ENCODE data around the gene TMED3.

The TMED3 gene

DNA sequence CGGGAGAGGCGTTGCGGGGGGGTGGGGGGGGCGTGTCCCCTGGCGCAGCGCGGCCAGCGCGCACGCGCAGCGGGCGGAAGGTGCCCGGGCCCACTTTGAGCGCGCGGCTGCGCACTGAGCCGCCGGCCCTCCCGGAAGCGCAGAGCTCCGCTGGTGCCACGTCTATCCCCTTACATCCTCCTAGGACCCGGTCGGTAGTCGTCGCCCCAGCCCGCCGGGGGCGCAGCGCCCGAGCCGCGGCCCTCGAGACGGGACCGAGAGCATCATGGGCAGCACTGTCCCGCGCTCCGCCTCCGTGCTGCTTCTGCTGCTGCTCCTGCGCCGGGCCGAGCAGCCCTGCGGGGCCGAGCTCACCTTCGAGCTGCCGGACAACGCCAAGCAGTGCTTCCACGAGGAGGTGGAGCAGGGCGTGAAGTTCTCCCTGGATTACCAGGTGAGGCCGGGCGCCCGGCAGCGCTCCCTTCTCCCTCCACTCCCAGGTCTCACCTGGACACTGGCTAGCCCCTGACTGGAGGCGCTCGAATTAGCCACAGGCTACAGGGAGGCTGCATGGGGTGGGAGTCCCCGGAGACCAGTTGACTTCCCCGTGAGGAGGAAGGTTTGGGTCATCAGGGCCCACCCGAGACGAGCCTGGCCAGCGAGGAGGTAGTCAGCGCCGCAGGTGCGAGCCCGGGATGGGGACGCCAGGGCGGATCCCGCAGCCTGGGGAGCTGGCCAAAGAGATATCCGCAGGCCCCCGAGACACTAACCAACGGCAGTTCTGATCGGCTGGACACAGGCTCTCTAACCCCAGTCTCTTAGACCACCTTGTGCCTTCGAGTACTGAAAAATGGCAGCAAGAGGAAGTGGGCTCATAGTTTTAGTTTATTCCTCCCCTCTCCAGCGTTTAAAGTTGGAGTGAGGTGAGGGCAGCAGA, at the start of gene TMED3:
Gene TMED3, plus strand, starts transcription at position 128 of the 916 bp plus-strand sequence. Its CDS starts 138 bp downstream, at position 266.
- peak; percentile 86 for DNase-seq

DNA sequence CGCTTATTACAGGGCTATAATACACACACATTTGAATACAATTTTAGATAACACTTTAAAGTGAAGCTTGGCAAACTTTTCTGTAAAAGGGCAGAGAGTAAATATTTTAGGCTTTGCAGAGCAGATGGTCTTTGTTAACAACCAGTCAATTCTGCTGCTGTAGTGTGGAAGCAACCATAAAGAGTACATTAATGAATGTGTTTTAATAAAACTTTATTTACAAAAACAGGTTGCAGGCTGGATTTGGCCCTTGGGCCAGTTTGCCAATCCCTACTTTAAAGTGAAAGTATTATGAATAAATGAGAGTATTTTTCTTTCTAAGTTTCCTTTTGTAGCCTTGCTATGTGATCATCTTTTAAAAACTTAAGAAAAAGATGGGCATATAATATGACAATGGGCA, 49.1 kb upstream of the TMED3 start:
- no peak for DNase-seq

- DNase-seq = no peak
Observed at GRCh38 chr15:79265167-79265566, 45.7 kb upstream of the TMED3 start.

- no peak for DNase-seq
Observed at GRCh38 chr15:79265987-79266579, 44.8 kb upstream of the TMED3 start.

DNA sequence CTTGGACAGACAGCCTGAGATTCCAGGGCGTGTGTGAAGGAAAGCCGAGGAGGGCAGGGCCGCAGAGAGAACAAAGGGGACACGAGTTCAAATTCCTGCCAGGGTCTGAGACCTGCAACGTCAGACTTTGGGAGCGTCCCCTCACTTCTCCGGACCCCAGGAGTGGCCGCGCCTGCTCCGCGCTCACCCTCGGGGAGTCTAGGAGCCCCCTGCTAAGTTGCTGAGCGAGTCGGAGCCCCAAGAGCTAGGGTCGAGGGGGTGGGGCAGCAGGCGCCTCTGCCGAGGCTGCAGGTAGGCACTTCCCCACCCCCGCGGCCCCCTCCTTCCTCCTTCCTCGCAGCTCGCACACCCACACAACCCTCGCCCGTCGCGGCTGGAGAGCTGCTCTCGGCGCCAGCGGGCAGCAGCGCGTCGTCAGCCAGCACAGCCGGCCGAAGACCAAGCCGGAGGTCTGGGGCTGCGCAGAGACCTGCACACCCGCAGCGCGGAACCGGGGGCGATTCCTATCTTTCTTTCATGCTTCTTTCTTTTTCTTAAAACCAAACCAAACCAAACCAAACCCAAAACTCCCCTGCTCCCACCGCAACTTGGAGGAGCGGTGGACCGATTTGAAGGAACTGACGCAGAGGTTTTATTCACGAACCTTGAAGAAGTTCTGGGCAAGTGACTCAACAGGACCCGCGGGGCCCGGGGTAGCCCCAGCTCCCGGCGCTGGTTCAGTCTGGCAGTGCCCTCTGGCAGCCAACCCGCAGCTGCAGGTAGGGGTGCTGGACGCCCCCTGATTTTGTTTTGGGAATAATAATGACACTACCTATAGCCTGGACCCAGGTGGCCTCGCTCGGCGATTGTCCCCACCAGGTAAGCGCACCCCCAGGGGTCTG, 28.3 kb upstream of the TMED3 start, which contains the start of gene ANKRD34C:
Gene ANKRD34C, plus strand, starts transcription at position 352 of the 881 bp plus-strand sequence. CDS start 10,563 bp downstream, outside the sequence.
- no peak for DNase-seq

DNA sequence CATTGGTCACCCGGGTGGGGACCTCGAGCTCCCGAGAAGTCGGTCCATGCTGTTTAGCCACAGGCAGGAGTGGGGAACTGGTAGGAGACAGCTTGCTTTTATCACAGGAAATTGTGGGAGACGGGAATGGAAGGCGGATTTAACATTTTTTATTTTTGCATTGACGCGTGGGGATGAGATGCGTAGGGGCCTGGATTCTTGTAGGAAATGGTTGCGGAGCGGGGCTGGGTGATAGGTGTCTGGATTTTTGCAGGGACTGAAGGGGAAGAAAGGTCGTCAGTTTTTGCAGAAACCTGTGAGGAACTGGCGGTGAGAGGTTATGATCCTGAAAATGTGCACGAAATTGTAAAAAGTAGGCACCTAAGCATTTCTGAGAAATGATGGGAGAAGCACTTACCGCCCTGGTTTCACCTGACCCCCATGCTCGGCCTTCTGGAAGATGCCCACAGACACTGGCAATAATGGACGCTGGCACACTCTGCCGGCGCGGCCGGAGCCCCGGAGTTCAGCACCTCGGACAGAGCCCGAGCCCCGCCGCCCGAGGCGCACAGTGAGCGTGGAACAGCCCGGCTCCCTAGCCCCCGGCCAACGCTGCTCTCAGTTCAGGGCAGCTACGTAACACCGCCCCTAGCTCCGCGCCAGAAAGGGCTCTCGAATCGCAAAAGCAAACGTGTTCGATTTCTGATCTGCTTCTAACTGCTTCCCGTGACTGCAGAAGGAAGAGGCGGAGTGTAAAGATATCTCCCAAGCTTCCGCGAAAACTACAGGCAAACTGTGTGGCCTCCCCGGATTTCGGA, 27.5 kb upstream of the TMED3 start:
- DNase-seq = no peak

DNA sequence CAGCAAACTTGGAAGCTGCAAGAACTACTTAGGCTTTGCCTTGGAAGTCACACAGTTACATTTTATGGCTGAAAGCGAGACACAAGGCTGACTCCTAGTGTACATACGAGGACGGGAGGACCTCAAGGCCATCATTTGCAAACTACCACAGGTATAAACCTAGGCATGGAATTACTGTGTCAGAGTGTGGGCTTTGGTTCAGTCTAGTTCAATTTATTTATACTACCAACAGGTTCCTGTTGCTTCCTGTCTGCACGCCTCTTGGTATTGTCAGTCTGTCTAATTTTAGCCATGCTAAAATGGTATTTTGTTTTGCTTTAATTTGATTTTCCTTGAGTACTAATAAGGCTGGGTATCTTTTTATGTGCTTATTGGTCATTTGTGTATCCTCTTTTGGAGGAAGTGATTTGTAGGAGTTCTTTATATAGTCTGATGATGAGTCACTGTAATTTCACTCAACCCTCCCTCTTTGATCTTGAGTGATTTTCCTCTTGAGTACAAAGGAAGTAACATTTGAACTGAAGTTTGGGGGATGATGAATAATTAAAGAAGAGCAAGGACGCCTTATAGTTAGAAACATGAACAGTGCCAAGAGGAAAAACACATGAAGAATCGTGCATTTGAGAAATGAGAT, 20.2 kb upstream of the TMED3 start:
- DNase-seq = no peak

GRCh38 chr15:79292011-79292410, 18.9 kb upstream of the TMED3 start:
- DNase-seq = no peak

- no peak for DNase-seq
Observed at GRCh38 chr15:79294075-79294474, 16.8 kb upstream of the TMED3 start.

GRCh38 chr15:79296583-79296982, 14.3 kb upstream of the TMED3 start:
- no peak for DNase-seq

- DNase-seq = no peak
Observed at GRCh38 chr15:79299126-79299840, 11.6 kb upstream of the TMED3 start.

DNA sequence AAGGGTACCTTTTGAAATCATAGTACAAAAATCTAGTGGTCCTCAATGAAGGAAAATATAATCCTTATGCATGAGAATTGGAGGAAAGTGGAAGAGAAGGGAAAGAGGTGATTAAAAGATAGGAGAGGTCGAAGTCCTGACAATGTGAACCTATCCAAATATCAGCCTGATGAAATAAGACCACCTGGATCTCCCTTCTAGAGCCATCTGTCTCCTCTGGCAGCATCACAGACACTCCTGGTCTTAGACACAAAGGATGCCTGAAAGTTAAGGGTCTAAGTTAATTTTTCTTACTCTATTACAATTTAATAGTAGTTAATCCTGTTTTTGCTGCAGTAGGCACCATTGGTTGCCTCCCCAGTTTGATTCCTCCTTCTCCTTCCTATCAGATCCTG, 11.1 kb upstream of the TMED3 start:
- DNase-seq = no peak

GRCh38 chr15:79307251-79307650, 3.7 kb upstream of the TMED3 start:
- no peak for DNase-seq

DNA sequence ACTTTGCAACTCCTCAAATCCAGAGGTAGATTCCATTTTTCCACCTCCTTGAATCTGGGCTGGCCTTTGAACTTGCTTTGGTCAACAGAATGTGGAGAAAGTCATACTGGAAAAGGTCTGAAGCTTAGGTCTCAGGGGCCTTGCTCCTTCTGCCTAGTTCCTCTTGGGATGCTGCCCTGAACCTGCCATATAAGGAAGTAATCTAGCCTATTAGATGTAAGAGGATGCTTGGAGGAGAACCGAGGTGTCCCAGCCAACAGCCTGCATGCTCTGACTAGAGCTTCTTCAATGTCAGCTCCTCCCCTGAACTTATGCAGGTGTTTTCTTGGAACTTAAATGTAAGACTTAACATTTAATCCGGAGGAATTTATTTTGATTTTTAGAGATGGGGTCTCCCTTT, 2.0 kb upstream of the TMED3 start:
- DNase-seq = no peak

DNA sequence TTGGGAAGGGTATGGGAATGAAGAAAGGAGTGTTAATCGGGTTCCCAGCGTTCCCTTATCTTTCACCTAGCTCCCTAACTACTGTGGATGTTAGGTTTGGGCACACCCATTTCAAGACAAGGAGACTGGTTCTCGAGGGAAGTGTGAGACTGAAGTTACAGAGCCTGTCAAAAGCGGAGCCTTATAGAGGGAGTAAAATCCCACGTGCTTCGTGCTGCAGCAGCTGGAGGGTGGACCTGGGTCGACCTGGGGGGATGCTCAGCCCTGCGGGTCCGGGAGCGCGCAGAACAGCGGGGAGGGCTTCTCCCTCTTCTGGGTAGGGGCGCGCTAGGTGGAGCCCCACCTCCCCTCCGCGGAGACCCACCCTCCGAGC, 314 bp upstream of the TMED3 start:
- no peak for DNase-seq

- DNase-seq = no peak
Observed at GRCh38 chr15:79311901-79312553, 1.1 kb downstream of the TMED3 start.

GRCh38 chr15:79314186-79314585, 3.3 kb downstream of the TMED3 start:
- no peak for DNase-seq

GRCh38 chr15:79314811-79315210, 3.9 kb downstream of the TMED3 start:
- DNase-seq = no peak

DNA sequence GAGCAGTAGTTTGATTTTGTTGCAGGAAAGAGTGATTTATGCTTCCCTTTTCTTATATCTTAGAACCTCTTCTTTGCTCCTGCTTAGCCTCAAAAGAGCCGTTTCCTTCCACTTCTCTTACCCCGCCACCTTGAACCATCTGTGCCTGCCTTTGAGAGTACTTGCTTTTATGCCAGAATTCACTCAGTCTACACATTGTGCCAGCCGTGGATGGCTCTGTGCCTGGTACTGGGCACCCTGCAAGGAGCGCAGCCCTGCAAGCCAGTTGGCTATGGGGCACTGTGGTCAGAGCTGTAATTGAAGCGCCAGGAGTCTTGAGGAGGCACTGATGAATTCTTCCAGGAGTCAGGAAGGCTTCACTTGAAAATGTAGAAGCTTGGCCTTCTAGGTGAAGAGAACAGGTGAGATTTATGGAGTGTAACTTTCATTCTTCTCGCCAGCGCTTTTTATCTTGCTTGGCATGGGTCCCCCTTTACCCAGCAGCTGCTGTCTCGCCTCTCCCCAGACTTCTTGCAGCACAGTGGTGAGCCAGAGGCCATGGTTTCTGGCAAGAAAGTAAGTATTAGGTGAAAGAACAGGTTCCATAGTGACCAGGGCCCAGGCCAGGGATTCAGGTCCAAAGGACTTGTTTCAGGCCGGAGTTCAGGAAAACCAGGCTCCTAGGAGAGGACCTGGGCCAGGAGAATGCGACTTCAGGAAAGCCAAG, 4.9 kb downstream of the TMED3 start:
- DNase-seq = no peak

DNA sequence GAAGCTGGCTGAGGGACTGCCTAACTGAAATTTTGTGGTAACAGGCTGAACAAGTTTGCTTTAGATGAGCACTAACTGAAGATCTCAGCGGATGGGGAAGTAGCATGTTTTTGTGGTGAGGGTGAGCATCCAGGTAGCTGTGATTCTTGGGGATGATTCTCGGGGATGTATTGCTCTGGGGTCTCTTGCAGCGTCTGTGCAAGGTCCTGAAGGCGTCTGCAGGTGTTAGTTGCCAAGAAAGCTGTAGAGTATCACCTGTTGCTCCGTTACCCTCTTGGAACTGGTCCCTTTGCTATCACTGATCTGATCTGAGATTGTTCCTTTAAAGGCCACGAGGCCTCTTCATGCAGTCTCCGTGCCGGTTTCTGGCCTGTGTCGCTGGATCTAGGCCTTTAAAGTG, 6.0 kb downstream of the TMED3 start:
- DNase-seq = no peak
